Measurements from ENCODE around the gene FGF1.

DNA sequence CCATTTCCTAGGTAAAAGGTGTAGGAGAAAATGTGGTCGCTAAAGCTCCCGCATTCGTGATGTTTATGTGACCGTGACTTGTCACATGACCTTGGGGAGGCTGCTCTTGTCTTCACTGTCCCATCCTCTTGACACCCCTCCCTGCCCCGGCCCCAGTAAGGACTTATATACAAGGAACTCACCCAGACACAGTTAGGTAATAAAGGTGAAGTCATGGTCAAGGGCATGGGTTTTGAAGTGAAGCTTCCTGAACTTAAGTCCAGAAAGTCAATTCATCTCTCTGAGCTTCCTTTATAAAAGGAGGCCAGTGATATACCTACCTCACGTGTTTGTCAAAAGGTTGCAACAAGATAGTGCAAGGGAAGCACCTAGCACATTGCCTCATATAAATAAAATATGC is 17.6 kb downstream of the FGF1 start:
- TF ChIP-seq, protein P1, sequence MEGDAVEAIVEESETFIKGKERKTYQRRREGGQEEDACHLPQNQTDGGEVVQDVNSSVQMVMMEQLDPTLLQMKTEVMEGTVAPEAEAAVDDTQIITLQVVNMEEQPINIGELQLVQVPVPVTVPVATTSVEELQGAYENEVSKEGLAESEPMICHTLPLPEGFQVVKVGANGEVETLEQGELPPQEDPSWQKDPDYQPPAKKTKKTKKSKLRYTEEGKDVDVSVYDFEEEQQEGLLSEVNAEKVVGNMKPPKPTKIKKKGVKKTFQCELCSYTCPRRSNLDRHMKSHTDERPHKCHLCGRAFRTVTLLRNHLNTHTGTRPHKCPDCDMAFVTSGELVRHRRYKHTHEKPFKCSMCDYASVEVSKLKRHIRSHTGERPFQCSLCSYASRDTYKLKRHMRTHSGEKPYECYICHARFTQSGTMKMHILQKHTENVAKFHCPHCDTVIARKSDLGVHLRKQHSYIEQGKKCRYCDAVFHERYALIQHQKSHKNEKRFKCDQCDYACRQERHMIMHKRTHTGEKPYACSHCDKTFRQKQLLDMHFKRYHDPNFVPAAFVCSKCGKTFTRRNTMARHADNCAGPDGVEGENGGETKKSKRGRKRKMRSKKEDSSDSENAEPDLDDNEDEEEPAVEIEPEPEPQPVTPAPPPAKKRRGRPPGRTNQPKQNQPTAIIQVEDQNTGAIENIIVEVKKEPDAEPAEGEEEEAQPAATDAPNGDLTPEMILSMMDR (IDR thresholded peaks at IDR 0.05) = no peak
- no peak for TF ChIP-seq POLR2AphosphoS5 (IDR thresholded peaks at IDR 0.05; ENCODE audit: low read depth, low read length)

Data from Panc1 (cell line).